HG03342 (cell line): ENCODE results near the gene CEMIP.

Experiments used
- ATAC-seq: cut with Tn5 transposase; IDR thresholded peaks from one replicate; pipeline ENCODE4 v1.9.1; 2021; ENCODE audit warnings: mild to moderate bottlenecking, moderate library complexity; ENCODE audit not compliant: unreplicated experiment

Gene CEMIP

DNA sequence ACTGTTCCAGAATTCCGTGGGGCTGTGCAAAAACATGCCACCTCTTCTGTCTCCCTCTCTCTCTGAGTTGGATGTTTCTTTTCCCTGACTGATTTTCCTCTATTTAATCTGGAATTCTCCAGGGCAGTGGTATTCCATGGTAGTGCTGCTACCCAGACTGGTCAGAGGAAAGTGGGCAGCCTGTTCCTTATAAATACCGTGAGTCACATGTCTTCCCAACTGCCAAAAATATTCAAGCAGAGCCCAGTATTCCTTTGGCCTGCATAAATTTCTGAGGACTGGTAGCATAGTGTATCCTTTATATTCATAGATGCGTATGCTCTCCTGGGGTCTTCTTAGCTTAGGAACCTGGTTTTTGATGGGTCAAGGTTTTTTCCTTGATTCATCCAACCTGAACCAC lies 40.9 kb downstream of the CEMIP start:
- no peak for ATAC-seq

DNA sequence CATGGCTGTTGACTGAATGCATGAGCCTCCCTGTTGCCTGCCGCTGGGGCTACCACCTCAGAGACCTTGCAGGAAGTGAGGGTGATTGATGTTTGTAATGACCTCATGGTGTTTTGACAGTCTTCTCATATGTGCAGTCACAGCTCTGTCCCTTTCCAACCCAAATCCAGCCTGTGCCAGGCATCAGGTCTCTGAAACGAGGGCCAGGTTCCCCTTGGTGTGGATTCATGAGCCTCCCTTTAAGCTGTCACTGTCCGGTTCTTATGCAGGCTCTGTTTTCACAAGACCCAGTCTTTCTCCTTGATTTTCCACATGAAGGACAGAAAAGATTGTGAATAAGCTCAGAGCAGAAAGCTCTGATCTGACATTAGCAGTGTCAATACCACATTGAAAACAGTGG lies 43.1 kb downstream of the CEMIP start:
- ATAC-seq: no peak

DNA sequence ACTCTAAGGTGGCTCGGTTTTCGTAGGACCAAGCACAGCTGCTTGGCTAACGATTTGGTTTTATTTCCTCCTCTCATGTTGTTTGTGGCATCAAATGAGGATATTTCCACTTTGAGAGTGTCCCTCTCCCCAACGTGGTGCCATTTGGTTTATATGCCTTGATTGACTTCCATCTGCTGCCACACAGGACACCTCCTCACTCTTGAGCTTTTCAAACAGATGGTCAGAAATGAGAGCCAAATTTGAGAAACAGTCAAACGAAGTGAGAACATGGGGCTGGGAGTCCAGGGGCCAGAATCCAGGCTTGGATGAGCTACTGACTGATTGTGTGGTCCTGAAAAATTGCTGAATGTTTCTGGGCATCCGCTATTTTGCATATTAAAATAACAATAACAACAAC lies 43.5 kb downstream of the CEMIP start:
- no peak for ATAC-seq

DNA sequence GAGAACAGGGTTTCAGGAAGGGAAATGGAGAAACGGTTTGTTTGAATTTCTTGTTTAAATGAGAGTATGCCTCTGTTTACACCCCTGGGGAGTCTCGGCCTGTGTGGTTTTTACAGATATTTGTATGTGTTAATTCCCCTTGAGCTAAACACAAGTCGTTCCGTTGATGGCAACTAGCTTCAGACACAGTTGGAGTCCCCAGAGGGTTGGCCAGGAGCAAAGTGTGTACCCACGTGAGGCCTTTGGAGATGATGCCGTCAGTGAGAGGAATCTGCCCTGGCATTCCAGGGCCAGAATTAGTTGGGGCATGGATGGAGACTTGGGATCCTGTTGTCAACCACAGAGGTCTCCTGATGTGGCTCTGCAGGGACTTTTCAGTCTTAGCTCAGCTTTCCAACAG lies 44.0 kb downstream of the CEMIP start:
- no peak for ATAC-seq

DNA sequence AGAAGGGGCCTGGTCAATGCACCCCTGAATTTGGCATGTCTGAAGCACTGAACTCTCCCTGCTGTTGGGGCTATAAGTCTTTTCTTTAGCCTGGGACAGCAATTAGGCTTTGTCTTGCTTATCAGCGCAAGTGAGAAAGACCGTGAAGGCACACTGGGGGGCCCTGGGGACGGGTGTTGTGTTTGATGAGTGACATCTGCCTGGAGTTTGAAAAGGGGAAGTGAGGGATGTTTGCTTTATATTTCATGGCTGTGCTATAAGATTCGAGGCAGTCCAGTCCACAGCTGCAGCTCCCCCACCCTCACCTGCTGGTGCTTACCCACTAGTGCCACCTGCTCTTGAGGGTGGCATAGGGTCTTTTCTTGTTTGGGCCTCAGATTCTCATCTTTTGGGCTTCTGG lies 44.8 kb downstream of the CEMIP start:
- no peak for ATAC-seq

DNA sequence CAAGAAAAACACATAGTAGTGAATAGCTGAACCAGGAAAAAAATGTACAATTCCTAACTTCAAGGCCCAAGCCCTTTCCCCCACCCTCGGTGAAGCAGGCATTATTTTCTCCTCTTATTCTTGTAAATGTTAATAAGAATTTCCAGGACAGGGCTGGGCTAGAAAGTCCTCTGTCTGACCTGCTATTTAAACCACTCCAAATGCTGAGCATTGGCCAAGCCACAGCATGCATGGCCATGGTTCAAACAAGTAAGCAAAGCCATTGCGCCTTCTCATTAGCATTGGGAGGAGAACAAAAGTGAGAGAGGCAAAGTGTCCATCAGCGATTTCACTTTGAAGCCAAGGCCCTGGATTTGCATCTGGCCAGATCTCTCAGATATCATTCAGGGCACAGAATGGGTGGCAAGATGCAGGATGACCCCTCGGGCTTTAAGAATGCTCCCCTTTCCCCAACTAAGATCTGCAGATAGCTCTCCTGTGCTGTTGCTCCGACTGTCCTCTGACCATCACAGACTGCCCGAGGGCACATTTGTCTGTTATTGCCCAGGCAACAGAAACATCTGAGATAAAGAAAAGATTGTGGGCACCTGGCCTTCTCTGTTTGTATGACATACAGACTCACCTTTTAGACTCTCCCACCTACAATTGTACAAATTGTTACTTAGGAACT lies 46.3 kb downstream of the CEMIP start:
- no peak for ATAC-seq

DNA sequence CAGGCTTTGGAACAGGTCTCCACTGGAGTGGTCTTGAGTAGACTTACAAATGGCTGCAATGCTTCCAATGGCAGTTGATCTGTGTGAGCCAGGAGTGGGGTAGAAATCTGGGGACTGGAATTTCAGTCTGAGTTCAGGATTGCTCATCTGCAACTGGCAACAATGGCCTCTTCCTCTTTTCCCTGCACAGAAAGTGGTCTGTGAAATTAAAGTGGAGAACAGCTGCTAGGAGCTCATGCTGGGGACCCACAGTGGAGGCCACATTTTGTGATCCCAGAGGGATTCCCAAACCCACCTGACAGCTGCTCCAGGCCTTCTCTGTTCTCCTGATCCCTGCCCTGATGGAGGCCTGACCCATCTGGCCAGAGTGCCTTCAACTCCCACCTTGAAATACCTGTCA lies 49.6 kb downstream of the CEMIP start:
- no peak for ATAC-seq

DNA sequence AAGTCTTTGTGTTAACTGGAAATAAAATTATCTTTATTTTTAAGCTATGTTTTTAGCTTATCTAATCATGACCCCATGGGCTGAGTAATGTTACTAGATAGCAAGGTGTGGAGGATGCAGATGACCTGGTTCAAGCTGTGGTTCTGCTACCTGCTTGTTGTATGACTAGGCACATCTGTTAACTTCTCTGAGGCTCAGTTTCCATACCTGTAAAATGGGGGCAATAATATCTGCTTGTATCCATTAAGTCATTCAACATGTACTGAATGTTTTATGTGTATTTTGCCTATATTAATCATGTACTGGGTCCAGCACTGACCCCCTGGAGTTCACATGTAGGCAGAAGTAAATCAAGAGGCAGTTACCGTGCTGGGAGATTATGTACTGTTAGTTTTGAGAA lies 51.5 kb downstream of the CEMIP start:
- ATAC-seq: no peak

DNA sequence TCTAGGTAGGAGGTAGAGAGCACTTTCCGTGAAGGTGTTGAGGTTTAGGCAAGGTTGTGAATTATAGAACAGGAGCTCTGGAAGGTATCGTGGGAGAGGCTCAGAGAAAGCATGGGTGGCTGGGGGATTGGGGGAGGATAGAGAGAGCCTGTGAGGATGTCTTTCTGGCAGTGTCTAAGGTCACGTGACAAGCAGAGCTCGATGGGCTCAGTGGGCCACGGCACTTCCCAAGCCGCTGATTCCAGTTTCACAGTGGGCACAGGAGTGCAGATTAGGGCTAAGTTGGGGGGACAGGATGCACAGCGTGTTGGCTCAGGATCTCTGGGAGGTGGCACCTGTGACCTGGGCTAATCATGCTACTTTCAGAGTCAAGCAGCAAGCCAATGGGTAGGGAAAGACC lies 52.0 kb downstream of the CEMIP start:
- ATAC-seq: no peak

DNA sequence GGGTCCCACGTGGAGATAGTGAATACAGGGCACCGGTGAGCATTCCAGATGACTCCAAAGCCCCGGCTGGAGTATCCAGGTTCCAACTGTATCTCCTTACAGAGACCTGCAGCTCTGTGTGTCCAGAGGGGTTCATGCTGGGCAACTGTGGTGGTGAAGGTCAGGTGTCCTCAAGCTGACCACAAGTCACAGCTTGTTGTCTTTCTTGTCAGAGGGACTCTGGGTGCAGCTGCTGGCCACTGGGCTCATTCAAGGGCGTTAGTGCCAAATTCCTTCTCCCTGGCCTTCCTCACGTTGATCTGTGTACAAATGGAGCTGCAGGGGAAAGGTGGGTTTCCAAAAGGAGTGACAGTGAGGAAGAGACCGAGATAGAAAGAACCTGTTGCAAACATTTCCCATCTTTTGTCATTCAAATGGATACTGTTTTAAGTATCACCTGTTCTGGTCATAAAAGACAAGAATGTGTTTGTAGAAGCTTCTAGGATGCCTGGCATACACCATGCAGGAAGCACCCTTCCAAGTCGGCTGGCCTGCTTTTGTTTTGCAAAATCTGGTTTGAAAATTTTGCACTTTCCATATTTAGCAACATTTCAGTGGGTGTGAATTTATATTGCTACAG lies 52.5 kb downstream of the CEMIP start:
- ATAC-seq: no peak

DNA sequence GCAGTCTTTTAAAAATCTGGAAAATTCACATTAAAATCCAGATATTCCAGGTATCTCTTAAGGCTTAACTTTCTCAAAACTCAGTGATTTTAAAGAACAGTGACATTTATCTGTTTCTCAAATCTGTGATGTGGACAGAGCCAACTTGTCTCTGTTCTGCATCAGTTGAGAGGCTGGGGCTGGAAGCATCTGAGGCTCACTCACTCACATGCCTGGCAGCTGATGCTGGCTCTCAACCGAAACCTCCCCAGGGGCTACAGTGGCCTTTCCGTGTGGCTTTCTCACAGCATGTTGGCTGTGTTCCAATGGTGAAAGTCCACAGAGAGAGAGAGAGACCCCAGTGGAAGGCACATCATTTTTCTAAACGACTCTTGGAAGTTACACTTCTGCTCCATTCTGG lies 53.5 kb downstream of the CEMIP start:
- ATAC-seq: no peak

DNA sequence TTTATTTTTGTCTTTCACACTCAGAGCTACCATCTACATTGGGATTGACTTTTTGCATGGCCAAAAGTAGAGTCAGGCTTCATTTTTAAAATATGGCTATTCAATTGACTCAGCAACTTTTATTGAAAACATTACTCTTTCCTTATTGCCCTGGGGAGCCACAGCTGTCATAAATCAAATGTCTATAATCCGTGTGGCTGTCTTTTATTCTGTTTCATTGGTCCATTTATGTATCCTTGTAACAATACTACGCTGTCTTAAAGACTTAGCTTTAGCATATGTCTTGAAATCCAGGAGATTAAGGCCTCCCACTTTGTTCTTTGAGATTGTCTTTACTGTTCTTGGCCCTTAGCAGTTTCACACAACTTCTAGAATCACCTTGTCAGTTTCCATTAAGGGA lies 55.2 kb downstream of the CEMIP start:
- ATAC-seq: no peak

DNA sequence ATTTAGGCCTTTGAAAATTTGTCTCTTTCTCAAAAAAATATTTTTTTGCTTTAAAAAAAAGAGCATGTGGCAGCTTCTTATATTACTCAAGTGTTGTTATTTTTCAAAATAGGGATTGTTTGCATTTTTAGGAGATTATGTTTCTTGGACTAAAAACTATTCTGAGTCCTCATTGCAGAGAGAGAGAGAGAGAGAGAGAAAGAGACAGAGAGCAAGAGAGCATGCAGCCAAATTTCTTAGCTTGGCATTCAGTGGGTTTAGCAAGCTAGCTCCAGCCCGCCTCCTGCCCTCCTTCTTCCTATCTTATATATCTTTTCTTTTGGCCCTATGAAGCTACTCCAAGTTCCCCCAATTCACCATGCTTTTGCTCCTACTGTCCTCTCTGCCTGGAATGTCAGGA lies 55.7 kb downstream of the CEMIP start:
- no peak for ATAC-seq

DNA sequence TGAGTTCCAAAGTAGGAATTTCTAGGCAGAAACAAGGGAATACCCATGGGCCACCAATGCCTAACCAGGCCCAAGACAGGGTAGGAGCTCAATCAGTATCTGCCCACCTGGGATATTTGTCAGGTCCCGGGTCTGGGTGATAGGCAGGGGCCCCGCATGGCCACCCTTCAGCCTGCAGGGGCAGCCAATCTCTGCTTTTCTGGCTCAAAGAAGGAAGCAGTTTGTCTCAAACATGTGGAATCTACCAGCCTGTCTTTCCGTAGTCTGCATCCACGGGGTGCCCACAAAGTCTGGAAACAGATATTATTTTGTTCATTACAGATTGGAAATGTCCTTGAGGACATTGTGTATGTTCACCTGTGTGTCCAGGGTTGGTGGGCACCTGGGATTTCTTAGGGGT lies 56.2 kb downstream of the CEMIP start:
- ATAC-seq: no peak

DNA sequence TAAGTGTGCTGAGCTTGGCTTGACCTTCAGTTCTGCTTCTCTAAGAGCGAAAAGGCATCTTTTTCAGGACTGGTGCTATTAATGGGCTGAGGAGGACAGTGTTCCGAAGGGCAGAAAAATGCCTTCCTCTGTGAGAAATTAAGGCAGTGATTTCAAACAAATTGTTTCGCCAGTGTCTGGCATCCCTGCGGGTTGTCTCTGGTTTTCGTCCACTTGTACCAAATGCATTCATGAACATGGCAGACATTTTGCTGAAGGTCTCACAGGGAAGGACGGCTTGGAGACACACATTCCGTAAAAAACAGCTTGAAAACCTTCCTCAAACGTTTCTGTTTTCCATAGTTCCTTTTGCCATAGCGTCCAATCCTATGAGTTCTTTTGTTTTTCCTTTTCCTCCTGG lies 57.1 kb downstream of the CEMIP start:
- ATAC-seq: no peak

DNA sequence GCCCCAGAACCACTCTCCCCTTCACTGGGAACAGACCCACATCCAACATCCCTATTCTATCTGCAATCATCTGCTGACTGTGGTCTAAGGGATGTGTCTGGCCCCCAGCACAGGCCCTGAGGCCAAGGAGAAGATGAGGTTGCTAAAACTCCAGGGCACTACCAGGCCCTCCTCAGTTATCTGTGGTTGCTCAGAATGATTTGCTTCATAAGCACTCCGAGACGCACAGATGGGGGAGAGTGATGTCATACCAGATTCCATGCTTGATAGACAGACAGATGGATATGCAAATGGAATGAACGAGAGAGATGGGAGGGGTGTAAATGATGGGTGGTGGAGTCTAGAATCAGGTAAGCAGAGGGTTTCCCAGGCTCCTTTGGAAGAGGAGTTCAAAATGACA lies 57.8 kb downstream of the CEMIP start:
- no peak for ATAC-seq

DNA sequence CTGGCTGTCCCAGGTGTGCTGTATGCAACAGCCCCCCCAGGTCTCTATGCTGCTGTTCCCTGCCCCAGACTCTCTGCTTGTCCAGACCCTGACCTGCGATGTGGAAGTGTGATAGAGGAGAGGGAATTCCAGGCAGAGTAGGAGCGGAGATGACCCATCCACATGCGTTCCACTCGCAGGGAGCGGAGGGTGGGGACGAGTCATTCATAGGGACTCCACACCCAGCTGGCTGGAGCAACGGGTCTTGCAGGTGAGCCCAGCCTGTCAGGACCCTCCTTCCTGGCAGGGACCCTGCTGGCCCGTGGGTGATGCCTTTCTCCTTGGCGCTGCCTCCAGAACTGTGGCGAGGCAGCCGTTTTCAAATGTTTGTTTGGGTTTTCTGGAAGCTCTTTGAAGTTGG lies 58.8 kb downstream of the CEMIP start:
- no peak for ATAC-seq

DNA sequence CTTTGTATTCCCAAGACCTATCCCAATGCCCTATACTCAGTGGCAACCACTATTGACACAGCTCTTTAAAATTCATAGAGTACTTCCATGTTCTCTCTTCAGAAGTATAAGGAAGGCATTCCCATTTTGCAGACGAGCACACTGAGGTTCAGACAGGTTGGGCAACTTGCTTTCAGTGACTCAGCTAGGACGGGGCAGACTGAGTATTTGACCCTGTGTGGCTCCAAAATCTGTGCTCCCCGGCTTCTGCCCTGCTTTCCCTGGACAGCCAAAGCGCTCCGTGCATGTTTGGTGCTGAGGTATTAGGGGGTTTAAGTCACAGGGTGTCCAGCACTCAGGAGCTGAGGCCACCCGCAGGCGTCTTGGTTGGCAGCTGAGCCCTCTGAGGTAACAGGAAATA lies 59.5 kb downstream of the CEMIP start:
- ATAC-seq: no peak

DNA sequence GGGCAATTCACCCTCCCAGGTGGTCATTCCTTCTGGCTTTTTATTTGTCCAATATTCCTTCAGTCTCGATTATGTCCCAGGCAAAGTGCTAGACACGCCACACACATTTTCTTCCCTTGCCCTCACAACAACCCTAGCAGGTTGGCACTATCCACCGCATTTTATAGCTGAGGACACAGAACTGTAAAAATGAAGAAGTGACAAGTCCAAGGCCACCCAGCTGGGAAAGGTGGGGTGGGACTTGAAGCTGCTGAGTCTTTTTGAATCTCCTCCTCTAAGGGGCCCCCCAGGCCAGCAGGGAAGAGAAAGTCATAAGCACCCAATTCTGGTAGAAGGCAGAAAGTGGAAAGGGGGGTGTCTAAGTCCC lies 60.6 kb downstream of the CEMIP start:
- ATAC-seq: no peak

DNA sequence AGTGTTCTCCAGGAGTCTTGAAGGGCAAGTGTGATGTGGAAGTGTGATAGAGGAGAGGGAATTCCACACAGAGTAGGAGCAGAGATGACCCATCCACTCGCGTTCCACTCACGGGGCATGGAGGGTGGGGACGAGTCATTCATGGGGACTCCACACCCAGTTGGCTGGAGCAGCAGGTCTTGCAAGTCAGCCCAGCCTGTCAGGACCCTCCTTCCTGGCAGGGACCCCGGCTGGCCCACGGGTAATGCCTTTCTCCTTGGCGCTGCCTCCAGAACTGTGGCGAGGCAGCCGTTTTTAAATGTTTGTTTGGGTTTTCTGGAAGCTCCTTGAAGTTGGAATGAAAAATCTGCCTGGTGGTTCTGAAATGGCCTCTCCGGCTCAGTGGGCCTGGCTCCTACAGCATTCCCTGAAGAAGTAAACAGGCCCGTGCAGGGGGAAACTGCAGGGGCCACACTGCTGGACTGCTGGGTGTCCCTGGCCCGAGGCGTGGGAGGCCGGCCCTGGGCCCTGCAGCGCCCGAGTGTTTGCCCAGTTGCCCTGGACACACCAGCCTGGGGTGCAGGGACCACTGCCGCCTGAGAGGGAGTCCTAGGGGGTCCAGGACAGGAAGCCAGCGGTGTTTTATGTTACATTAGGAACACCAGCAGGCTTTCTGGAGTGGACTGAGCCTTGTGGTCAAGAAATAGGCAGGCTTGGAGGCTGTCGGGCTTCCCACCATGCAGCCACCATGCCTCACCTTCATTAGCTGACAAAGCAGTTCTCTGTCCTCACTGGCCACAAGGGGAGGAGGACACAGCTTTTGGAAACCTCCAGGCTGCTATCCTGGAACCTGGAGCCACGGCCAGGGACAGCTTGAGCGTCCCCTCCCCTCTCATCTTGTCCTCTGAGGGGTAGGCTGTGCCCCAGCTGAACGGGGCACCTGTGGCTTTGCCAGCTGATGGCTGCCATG lies 61.3 kb downstream of the CEMIP start:
- no peak for ATAC-seq

DNA sequence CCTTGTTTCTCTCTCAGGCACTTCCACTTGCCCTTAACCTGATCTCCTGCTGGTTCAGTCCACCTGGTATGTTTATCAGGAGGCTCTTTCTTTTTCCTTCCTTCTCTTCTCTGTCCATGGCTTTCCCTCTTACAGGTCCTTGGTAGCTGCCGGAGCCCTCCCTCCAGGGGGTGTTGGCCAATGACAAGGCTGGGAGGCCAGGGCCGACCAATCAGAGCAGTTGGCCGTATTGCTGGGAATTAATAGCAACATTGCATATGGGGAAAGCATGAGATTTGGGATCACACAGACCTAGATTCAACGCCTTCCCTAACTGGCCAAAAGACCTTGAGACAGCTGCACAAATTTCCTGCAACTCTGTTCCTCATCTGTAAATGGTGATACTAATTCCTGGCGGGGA lies 62.4 kb downstream of the CEMIP start:
- no peak for ATAC-seq
